Jurkat, Clone E6-1 (cell line): ENCODE data around the gene HRH1.
"Not testable (repeated sequence)": the region's sequence is repeated elsewhere in the genome, so short reads cannot be mapped to it uniquely, and the experiment has no call there.

Experiments used
- DNase-seq: peaks from one replicate; pipeline ENCODE4 v3.0.0-alpha.2; 2011; ENCODE audit warnings: low read depth, low spot score
- H3K4me3 ChIP-seq: 2 replicates; pipeline ENCODE4 v1.5.1; 2011; ENCODE audit warnings: mild to moderate bottlenecking, low read length, control low read depth, moderate library complexity

Gene HRH1

GRCh38 chr3:11140030-11140712 is 14.1 kb upstream of the HRH1 start:
- no peak overlapping the region for H3K4me3 ChIP-seq
- peak; percentile 24 for DNase-seq

GRCh38 chr3:11140713-11141104 is 13.6 kb upstream of the HRH1 start:
- H3K4me3 ChIP-seq: no peak overlapping the region
- no peak for DNase-seq

GRCh38 chr3:11143476-11143875 is 10.8 kb upstream of the HRH1 start:
- no peak for DNase-seq
- H3K4me3 ChIP-seq: no peak overlapping the region

- no peak for DNase-seq
- no peak overlapping the region for H3K4me3 ChIP-seq
Measured at GRCh38 chr3:11144996-11145395, 9.3 kb upstream of the HRH1 start.

- DNase-seq: no peak
- no peak overlapping the region for H3K4me3 ChIP-seq
Measured at GRCh38 chr3:11145888-11146287, 8.4 kb upstream of the HRH1 start.

- H3K4me3 ChIP-seq: no peak overlapping the region
Measured at GRCh38 chr3:11146773-11147660, 7.3 kb upstream of the HRH1 start.

GRCh38 chr3:11150256-11150655 is 4.0 kb upstream of the HRH1 start:
- DNase-seq: no peak
- no peak overlapping the region for H3K4me3 ChIP-seq

More at GRCh38 chr3:11146773-11147660, 7.3 kb upstream of the HRH1 start:
- no peak for DNase-seq

GRCh38 chr3:11152301-11152700 is 2.0 kb upstream of the HRH1 start:
- DNase-seq: no peak
- no peak overlapping the region for H3K4me3 ChIP-seq

- no peak overlapping the region for H3K4me3 ChIP-seq
- DNase-seq: no peak
Measured at GRCh38 chr3:11154953-11155325, 646 bp downstream of the HRH1 start.

- no peak overlapping the region for H3K4me3 ChIP-seq
- no peak for DNase-seq
Measured at GRCh38 chr3:11155341-11156025, 1.2 kb downstream of the HRH1 start.

GRCh38 chr3:11156026-11156410 is 1.7 kb downstream of the HRH1 start:
- no peak overlapping the region for H3K4me3 ChIP-seq
- DNase-seq: no peak

GRCh38 chr3:11157421-11157820 is 3.1 kb downstream of the HRH1 start:
- no peak overlapping the region for H3K4me3 ChIP-seq
- DNase-seq: no peak

GRCh38 chr3:11159421-11159904 is 5.2 kb downstream of the HRH1 start:
- no peak for DNase-seq
- H3K4me3 ChIP-seq: no peak overlapping the region

GRCh38 chr3:11161666-11162065 is 7.4 kb downstream of the HRH1 start:
- no peak for DNase-seq
- no peak overlapping the region for H3K4me3 ChIP-seq

GRCh38 chr3:11162401-11163345 is 8.4 kb downstream of the HRH1 start:
- DNase-seq: no peak
- H3K4me3 ChIP-seq: no peak overlapping the region

- H3K4me3 ChIP-seq: no peak overlapping the region
- no peak for DNase-seq
Measured at GRCh38 chr3:11164607-11165006, 10.3 kb downstream of the HRH1 start.

GRCh38 chr3:11165476-11165875 is 11.2 kb downstream of the HRH1 start:
- DNase-seq: no peak
- no peak overlapping the region for H3K4me3 ChIP-seq

- DNase-seq, H3K4me3 ChIP-seq: not testable (repeated sequence)
Measured at GRCh38 chr3:11166807-11167400, 12.6 kb downstream of the HRH1 start.
